ENCODE results near the gene CBR3. TPM values are rescaled to one million over a fixed set of nuclear protein-coding genes. Genes with fewer than 3 reads are reported as not detected.

CBR3 gene
- total RNA-seq, 1 experiment from 2014 or later = 22.0 TPM

GRCh38 chr21:36149788-36150711, 15.2 kb downstream of the CBR3 start:
- no peaks in the 10 kb centered on the region for H3K27me3 ChIP-seq (replicated peaks)
- peaks cover 10% of the 10 kb centered on the region for H3K4me1 ChIP-seq (replicated peaks)
- no peak for DNase-seq (ENCODE audit: low read depth in 1 of 2, low spot score in 2 of 2)
- H3K36me3 ChIP-seq = peaks cover 5% of the 10 kb centered on the region
- H3K27ac ChIP-seq = no peak overlapping the region
- no peaks in the 10 kb centered on the region for H3K9me3 ChIP-seq (replicated peaks)
- no peak overlapping the region for H3K4me3 ChIP-seq

- no peak overlapping the region for H3K27ac ChIP-seq
- no peaks in the 10 kb centered on the region for H3K27me3 ChIP-seq (replicated peaks)
- H3K4me3 ChIP-seq = peak overlapping the region; percentile 52
- DNase-seq (ENCODE audit: low read depth in 1 of 2, low spot score in 2 of 2) = no peak
- peaks cover 6% of the 10 kb centered on the region for H3K4me1 ChIP-seq (replicated peaks)
- no peaks in the 10 kb centered on the region for H3K9me3 ChIP-seq (replicated peaks)
- 0 out of 2 replicates have a peak, but pooled peaks cover 3% of the 10 kb centered on the region for H3K36me3 ChIP-seq
Observed at GRCh38 chr21:36155603-36156338, 20.9 kb downstream of the CBR3 start.

GRCh38 chr21:36156339-36156814, 21.5 kb downstream of the CBR3 start:
- H3K36me3 ChIP-seq = 0 out of 2 replicates have a peak, but pooled peaks cover 3% of the 10 kb centered on the region
- DNase-seq (ENCODE audit: low read depth in 1 of 2, low spot score in 2 of 2) = peak; percentile 96 to 99
- no peaks in the 10 kb centered on the region for H3K9me3 ChIP-seq (replicated peaks)
- H3K4me1 ChIP-seq (replicated peaks) = peaks cover 6% of the 10 kb centered on the region
- no peaks in the 10 kb centered on the region for H3K27me3 ChIP-seq (replicated peaks)
- peak overlapping the region; percentile 84 for H3K4me3 ChIP-seq
- H3K27ac ChIP-seq = no peak overlapping the region

GRCh38 chr21:36156815-36157670, 22.2 kb downstream of the CBR3 start, which contains the start of gene DOP1B:
DOP1B (plus strand) TSS chr21:36156824; CDS start chr21:36164734, 7,910 bp downstream.
- Histone ChIP-seq H3K4me1 (replicated peaks) (peaks cover 6% of the 10 kb centered on the region), H3K36me3 (0 out of 2 replicates have a peak, but pooled peaks cover 3% of the 10 kb centered on the region), H3K4me3 (peak within 1 kb of the TSS; percentile 84), H3K9me3 (replicated peaks) (no peaks in the 10 kb centered on the region), H3K27me3 (replicated peaks) (no peaks in the 10 kb centered on the region), H3K27ac (no peak within 1 kb of the TSS)
- DNase-seq (ENCODE audit: low read depth in 1 of 2, low spot score in 2 of 2) = no peak

- H3K36me3 ChIP-seq = 0 out of 2 replicates have a peak, but pooled peaks cover 3% of the 10 kb centered on the region
- no peak overlapping the region for H3K27ac ChIP-seq
- H3K4me3 ChIP-seq = no peak overlapping the region
- no peaks in the 10 kb centered on the region for H3K9me3 ChIP-seq (replicated peaks)
- peaks cover 6% of the 10 kb centered on the region for H3K4me1 ChIP-seq (replicated peaks)
- DNase-seq (ENCODE audit: low read depth in 1 of 2, low spot score in 2 of 2) = no peak
- H3K27me3 ChIP-seq (replicated peaks) = no peaks in the 10 kb centered on the region
Observed at GRCh38 chr21:36159356-36159921, 24.6 kb downstream of the CBR3 start.

GRCh38 chr21:36160850-36161178, 25.9 kb downstream of the CBR3 start:
- 0 out of 2 replicates have a peak, but pooled peaks cover 2% of the 10 kb centered on the region for H3K36me3 ChIP-seq
- no peak overlapping the region for H3K4me3 ChIP-seq
- peaks cover 2% of the 10 kb centered on the region for H3K4me1 ChIP-seq (replicated peaks)
- H3K27ac ChIP-seq = no peak overlapping the region
- H3K9me3 ChIP-seq (replicated peaks) = no peaks in the 10 kb centered on the region
- DNase-seq (ENCODE audit: low read depth in 1 of 2, low spot score in 2 of 2) = no peak
- H3K27me3 ChIP-seq (replicated peaks) = no peaks in the 10 kb centered on the region

- Histone ChIP-seq H3K36me3 (no peaks in the 10 kb centered on the region), H3K4me3 (no peak overlapping the region), H3K9me3 (replicated peaks) (no peaks in the 10 kb centered on the region), H3K27me3 (replicated peaks) (no peaks in the 10 kb centered on the region), H3K27ac (no peak overlapping the region), H3K4me1 (replicated peaks) (no peaks in the 10 kb centered on the region)
- no peak for DNase-seq (ENCODE audit: low read depth in 1 of 2, low spot score in 2 of 2)
Observed at GRCh38 chr21:36162631-36163030, 27.8 kb downstream of the CBR3 start.

GRCh38 chr21:36163750-36164741, 29.2 kb downstream of the CBR3 start:
- no peak for DNase-seq (ENCODE audit: low read depth in 1 of 2, low spot score in 2 of 2)

GRCh38 chr21:36165356-36165755, 30.5 kb downstream of the CBR3 start:
- no peak for DNase-seq (ENCODE audit: low read depth in 1 of 2, low spot score in 2 of 2)

More at GRCh38 chr21:36163750-36164741, 29.2 kb downstream of the CBR3 start:
- H3K9me3 ChIP-seq (replicated peaks) = no peaks in the 10 kb centered on the region
- H3K4me1 ChIP-seq (replicated peaks) = no peaks in the 10 kb centered on the region
- no peak overlapping the region for H3K27ac ChIP-seq
- H3K4me3 ChIP-seq = no peak overlapping the region
- no peaks in the 10 kb centered on the region for H3K36me3 ChIP-seq
- no peaks in the 10 kb centered on the region for H3K27me3 ChIP-seq (replicated peaks)

GRCh38 chr21:36166705-36167104, 31.8 kb downstream of the CBR3 start:
- no peaks in the 10 kb centered on the region for H3K27me3 ChIP-seq (replicated peaks)
- no peak overlapping the region for H3K27ac ChIP-seq
- H3K9me3 ChIP-seq (replicated peaks) = no peaks in the 10 kb centered on the region
- H3K4me1 ChIP-seq (replicated peaks) = no peaks in the 10 kb centered on the region
- no peak for DNase-seq (ENCODE audit: low read depth in 1 of 2, low spot score in 2 of 2)
- no peak overlapping the region for H3K4me3 ChIP-seq
- no peaks in the 10 kb centered on the region for H3K36me3 ChIP-seq

More at GRCh38 chr21:36165356-36165755, 30.5 kb downstream of the CBR3 start:
- H3K27ac ChIP-seq = no peak overlapping the region
- H3K9me3 ChIP-seq (replicated peaks) = no peaks in the 10 kb centered on the region
- H3K36me3 ChIP-seq = no peaks in the 10 kb centered on the region
- no peaks in the 10 kb centered on the region for H3K27me3 ChIP-seq (replicated peaks)
- H3K4me3 ChIP-seq = no peak overlapping the region
- H3K4me1 ChIP-seq (replicated peaks) = no peaks in the 10 kb centered on the region

- no peak for DNase-seq (ENCODE audit: low read depth in 1 of 2, low spot score in 2 of 2)
- H3K27ac ChIP-seq = no peak overlapping the region
- no peaks in the 10 kb centered on the region for H3K27me3 ChIP-seq (replicated peaks)
- H3K4me1 ChIP-seq (replicated peaks) = no peaks in the 10 kb centered on the region
- H3K9me3 ChIP-seq (replicated peaks) = no peaks in the 10 kb centered on the region
- no peak overlapping the region for H3K4me3 ChIP-seq
- no peaks in the 10 kb centered on the region for H3K36me3 ChIP-seq
Observed at GRCh38 chr21:36167541-36167940, 32.7 kb downstream of the CBR3 start.

- Histone ChIP-seq H3K4me1 (replicated peaks) (no peaks in the 10 kb centered on the region), H3K27me3 (replicated peaks) (no peaks in the 10 kb centered on the region), H3K36me3 (no peaks in the 10 kb centered on the region), H3K27ac (no peak overlapping the region), H3K9me3 (replicated peaks) (no peaks in the 10 kb centered on the region), H3K4me3 (no peak overlapping the region)
- DNase-seq (ENCODE audit: low read depth in 1 of 2, low spot score in 2 of 2) = no peak
Observed at GRCh38 chr21:36169470-36170128, 34.7 kb downstream of the CBR3 start.

Measured in SJSA1 (cell line).